ENCODE measurements around the gene RPL36AL.
A peak's percentile ranks its signal among the peaks of the same experiment; 100 is the strongest.

GRCh38 chr14:49583629-49584028 is 36.8 kb downstream of the RPL36AL start:
- no peak for TF ChIP-seq POLR2A (IDR thresholded peaks at IDR 0.05; ENCODE audit: low read depth, low read length)
- TF ChIP-seq ESRRA (IDR thresholded peaks at IDR 0.05; ENCODE audit: low read length): no peak
- no peak for TF ChIP-seq ETV6 (conservative IDR thresholded peaks at IDR 0.05 in 1 of 2, IDR thresholded peaks at IDR 0.05 in 1 of 2; ENCODE audit: borderline replicate concordance in 1 of 2, low read depth in 1 of 2)
- no peak for TF ChIP-seq SIN3A (IDR thresholded peaks at IDR 0.05; ENCODE audit: low read depth, low read length)
- no peak for TF ChIP-seq ZNF217 (IDR thresholded peaks at IDR 0.05)
- 0 out of 2 replicates have a peak, but pooled peaks have one; percentile 15 for TF ChIP-seq FOXM1 (IDR thresholded peaks at IDR 0.05; ENCODE audit: low read depth, low read length)
- TF ChIP-seq GABPA (IDR thresholded peaks at IDR 0.05; ENCODE audit: low read depth): no peak
- TF ChIP-seq CEBPB (IDR thresholded peaks at IDR 0.05; ENCODE audit: borderline replicate concordance in 1 of 2, low read depth in 2 of 2, low read length in 2 of 2): no peak
- no peak for TF ChIP-seq EGR1 (IDR thresholded peaks at IDR 0.05; ENCODE audit: borderline replicate concordance in 1 of 2, low read depth in 2 of 2, low read length in 2 of 2)
- TF ChIP-seq FOS (IDR thresholded peaks at IDR 0.05; ENCODE audit: borderline replicate concordance, extremely low read depth, insufficient read length): no peak
- TF ChIP-seq USF2 (IDR thresholded peaks at IDR 0.05; ENCODE audit: borderline replicate concordance, low read depth, low read length): no peak
- no peak for TF ChIP-seq POLR2AphosphoS5 (IDR thresholded peaks at IDR 0.05; ENCODE audit: low read length)
